PC-3 (cell line): ENCODE results near the gene SLITRK5.

Experiments
- CTCF ChIP-seq: fragments of 300-600 bp; sonication (generic); conservative IDR thresholded peaks from 2 replicates; pipeline ENCODE4 v1.5.1; 2017; ENCODE audit warnings: antibody characterized with exemption, low read depth, mild to moderate bottlenecking, low read length
- EZH2 ChIP-seq: fragments of 300-600 bp; sonication (generic); IDR thresholded peaks from one replicate; pipeline ENCODE4 v1.6.1; 2017; ENCODE audit warnings: antibody characterized with exemption, mild to moderate bottlenecking, low read length; ENCODE audit not compliant: unreplicated experiment

GRCh38 chr13:87622971-87623370 lies 48.2 kb upstream of the SLITRK5 start:
- TF ChIP-seq CTCF (no peak), EZH2 (no peak)
